COLO668 (cell line): ENCODE results near the gene TPSB2.
A peak's percentile ranks its signal among the peaks of the same experiment; 100 is the strongest.
"Not testable (repeated sequence)": the region's sequence is repeated elsewhere in the genome, so short reads cannot be mapped to it uniquely, and the experiment has no call there.

Experiments used
- DNase-seq: peaks from one replicate; lab custom pipeline; 2025; ENCODE audit not compliant: unreplicated experiment; lab: John Stamatoyannopoulos, UW

TPSB2 gene

GRCh38 chr16:1261131-1261892, 31.3 kb upstream of the TPSB2 start:
- DNase-seq, result peak; percentile 93

GRCh38 chr16:1260101-1260680, 30.2 kb upstream of the TPSB2 start:
- no peak for DNase-seq

- no peak for DNase-seq
Measured at GRCh38 chr16:1259760-1260068, 29.7 kb upstream of the TPSB2 start.

DNA sequence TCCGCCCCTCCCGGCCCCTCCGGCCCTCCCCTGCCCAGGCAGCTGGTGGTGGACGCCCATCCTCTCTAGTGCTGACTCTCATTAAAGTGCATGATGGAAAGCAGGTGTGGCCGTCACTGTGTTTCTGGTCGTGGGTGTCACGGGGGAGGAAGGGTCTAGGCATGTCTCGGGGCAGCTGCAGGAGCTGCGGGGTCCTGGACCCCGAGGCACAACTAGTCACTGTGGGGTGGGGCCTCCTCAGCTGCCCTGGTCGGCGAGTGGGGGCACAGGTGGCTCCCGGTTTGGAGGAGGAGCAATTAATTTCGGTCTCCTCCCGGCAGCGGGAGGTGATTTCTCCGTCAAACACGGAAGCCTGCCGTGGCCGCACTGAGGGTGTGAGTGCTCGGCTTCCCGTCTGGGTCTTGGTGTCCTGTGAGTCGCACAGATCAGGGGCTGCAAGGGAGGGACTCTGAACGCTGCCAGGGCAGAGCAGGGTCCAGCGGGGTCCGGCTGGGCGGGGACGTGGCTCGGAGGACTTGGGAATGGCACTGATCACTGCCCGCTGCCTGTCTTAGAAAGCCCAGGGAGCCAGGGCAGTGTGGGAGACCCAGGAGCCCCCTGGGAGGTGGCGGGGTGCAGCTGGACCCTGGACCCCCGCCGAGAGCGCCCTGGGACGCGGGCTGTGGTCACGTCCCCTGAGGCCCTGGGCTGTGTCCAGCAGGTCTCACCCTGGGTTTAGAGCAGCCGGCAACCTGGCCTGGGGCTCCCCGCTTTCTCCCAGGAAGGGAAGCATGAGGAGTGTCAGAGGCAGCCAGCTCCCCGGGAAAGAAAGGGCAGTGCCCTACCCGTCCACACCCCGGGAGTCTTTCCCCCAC, 29.1 kb upstream of the TPSB2 start:
- peak; percentile 64 for DNase-seq

DNA sequence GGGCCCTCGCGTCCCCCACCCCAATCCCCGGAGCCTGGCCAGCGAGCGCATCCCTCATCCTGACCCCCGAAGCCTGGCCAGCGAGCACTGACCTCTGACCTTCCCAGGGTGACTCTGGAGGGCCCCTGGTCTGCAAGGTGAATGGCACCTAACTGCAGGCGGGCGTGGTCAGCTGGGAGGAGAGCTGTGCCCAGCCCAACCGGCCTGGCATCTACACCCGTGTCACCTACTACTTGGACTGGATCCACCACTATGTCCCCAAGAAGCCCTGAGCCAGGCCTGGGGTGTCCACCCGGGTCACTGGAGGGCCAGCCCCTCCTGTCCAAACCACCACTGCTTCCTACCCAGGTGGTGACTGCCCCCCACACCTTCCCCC, 28.2 kb upstream of the TPSB2 start:
- DNase-seq, result peak; percentile 30

- peak; percentile 30 for DNase-seq
Measured at GRCh38 chr16:1257561-1258224, 27.7 kb upstream of the TPSB2 start.

- DNase-seq, result no peak
Measured at GRCh38 chr16:1256874-1257322, 26.9 kb upstream of the TPSB2 start.

DNA sequence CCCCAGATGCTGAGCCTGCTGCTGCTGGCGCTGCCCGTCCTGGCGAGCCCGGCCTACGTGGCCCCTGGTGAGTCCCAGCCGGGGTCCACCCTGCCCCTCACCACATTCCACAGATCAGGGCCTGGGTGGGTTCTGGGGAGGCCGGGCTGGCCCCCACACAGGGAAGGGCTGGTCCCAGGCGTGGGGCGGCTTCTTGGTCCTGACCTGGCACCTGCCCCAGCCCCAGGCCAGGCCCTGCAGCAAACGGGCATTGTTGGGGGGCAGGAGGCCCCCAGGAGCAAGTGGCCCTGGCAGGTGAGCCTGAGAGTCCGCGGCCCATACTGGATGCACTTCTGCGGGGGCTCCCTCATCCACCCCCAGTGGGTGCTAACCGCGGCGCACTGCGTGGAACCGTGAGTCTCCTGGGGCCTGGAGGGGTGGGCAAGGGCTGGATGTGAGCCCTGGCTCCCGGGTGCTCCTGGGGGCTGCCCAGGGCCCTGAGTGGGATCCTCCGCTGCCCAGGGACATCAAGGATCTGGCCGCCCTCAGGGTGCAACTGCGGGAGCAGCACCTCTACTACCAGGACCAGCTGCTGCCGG, 26.4 kb upstream of the TPSB2 start:
- DNase-seq, result not testable (repeated sequence)

- not testable (repeated sequence) for DNase-seq
Measured at GRCh38 chr16:1255276-1256122, 25.5 kb upstream of the TPSB2 start, which contains the start of gene TPSD1. TPSD1 (plus strand) TSS chr16:1256069; CDS start chr16:1256281, 212 bp downstream.

DNA sequence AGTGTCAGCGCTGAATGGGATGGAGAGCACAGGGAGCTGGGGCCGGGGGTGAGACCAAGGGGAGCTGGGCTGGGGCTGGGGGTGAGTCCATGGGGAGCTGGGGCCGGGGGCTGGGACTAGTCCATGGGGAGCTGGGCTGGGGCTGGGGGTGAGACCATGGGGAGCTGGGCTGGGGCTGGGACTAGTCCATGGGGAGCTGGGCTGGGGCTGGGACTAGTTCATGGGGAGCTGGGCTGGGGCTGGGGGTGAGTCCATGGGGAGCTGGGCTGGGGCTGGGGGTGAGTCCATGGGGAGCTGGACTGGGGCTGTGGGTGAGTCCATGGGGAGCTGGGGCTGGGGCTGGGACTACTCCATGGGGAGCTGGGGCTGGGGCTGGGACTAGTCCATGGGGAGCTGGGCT, 24.8 kb upstream of the TPSB2 start:
- not testable (repeated sequence) for DNase-seq

DNA sequence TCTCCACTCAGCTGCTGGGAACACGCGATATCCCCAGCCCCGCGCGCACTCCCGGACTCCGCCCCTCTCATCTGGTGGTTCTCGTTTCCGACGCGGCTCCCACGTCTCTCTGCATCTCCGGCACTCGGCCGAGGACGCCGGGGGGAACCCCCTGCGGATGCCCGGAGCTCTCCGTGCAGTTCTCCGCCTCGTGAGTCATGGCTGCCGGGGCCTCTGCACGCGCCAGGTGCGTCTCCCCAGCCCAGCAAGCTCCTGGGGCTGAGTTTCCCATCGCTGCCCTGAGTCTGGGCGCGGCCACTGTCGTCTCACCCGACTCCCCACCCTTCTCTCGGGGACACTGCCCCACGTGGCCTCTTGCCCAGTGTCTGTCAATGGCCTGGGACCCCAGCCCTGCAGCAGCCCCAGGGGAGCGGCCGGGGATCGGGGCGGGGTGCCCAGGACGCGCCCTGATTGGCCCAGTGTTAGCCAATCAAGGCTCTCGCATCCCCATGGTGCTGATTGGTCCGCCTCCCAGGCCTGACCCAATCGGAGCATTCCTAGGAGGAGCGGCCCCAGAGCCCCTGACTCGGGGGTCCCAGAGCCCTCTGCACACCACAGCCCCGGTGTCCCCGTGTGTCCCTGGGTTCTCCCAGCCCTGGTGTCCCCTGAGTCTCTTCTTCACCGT, 23.8 kb upstream of the TPSB2 start:
- not testable (repeated sequence) for DNase-seq

DNA sequence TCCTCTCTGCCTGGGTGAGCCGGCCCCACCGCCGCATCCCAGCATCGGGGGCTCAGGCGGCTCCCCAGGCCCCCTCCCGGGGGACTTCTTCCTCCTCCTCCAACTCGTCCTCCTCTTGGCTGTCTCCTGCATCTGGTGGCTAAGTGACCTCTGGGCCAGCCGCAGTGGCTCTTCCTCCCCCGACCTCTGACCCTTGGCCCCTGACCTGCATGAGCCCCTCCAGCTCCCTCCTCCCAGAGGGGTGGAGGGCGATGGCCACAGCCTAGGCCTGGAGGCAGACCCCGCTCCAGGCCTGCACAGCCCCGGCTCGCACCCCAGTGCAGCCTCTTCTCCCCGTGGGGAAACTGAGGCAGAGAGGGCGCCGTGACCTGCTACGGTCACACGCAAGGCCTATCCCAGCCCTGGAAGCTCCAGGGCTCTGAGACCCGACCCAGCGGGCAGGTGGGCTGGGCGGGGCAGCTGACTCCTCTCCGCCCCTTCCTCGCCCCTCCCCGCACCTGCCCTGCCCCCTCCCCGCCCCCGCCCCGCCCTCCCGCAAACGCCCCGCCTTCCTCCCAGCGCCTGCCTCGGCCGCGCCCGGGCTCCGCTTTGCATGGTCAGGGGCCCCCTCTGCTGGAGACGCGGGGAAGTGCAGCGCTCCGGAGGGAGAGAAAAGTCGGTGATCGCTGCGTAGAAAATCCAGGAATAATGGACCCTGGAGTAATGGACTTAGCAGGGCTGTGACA, 19.2 kb upstream of the TPSB2 start:
- not testable (repeated sequence) for DNase-seq

DNA sequence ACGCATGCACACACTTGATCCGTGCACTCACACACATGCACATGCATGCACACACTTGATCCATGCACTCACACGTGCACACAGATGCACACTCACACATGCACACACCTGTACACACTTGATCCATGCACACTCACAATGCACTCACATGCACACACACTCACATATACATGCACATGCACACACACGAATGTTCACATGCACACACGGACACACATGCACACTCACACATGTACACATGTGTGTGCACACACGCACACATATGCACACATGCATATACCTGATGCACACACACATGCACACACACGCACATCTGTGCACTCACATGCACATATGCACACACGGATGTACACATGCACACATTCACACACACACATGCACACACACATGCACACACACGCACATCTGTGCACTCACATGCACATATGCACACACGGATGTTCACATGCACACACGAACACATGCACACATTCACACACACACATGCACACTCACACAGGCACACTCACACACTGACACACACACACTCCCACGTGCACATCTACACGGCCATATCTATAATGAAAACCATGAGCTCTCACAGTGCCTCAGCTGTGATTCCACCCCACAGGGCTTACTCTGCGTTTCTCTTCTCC, 18.0 kb upstream of the TPSB2 start:
- DNase-seq, result not testable (repeated sequence)

- no peak for DNase-seq
Measured at GRCh38 chr16:1245452-1246020, 15.6 kb upstream of the TPSB2 start.

- no peak for DNase-seq
Measured at GRCh38 chr16:1244881-1245280, 14.9 kb upstream of the TPSB2 start.

- DNase-seq, result not testable (repeated sequence)
Measured at GRCh38 chr16:1243907-1244850, 14.2 kb upstream of the TPSB2 start.

GRCh38 chr16:1243363-1243762, 13.4 kb upstream of the TPSB2 start:
- DNase-seq, result not testable (repeated sequence)
